ENCODE results near the gene KCNH5.
"Not testable (repeated sequence)": the region's sequence is repeated elsewhere in the genome, so short reads cannot be mapped to it uniquely, and the experiment has no call there.

The KCNH5 gene

DNA sequence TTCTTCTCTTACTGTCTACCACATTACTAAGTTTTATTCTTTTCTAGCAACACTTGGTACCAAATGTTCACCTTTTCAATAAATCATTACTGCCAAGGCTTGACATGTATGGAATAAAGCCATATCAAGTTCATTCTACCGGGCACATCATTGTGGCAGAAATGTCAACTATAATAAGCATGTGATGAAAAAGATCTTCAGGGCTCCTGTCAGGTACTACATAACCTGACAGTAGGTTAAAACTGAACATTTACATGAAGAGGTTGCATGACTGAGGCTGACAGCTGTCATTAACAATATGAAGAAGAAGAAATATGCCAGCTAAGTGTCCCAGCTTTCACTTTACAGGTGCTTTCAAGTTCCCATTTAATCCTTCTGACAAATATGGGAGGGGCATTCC lies 178.9 kb downstream of the KCNH5 start:
- TF ChIP-seq ZFX (IDR thresholded peaks at IDR 0.05), result no peak
- TF ChIP-seq, protein P1, sequence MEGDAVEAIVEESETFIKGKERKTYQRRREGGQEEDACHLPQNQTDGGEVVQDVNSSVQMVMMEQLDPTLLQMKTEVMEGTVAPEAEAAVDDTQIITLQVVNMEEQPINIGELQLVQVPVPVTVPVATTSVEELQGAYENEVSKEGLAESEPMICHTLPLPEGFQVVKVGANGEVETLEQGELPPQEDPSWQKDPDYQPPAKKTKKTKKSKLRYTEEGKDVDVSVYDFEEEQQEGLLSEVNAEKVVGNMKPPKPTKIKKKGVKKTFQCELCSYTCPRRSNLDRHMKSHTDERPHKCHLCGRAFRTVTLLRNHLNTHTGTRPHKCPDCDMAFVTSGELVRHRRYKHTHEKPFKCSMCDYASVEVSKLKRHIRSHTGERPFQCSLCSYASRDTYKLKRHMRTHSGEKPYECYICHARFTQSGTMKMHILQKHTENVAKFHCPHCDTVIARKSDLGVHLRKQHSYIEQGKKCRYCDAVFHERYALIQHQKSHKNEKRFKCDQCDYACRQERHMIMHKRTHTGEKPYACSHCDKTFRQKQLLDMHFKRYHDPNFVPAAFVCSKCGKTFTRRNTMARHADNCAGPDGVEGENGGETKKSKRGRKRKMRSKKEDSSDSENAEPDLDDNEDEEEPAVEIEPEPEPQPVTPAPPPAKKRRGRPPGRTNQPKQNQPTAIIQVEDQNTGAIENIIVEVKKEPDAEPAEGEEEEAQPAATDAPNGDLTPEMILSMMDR (conservative IDR thresholded peaks at IDR 0.05), result no peak
- H3K27ac ChIP-seq, result no peak overlapping the region

GRCh38 chr14:62864588-62864987 lies 180.7 kb downstream of the KCNH5 start:
- TF ChIP-seq ZFX (IDR thresholded peaks at IDR 0.05), result no peak
- TF ChIP-seq, protein P1 (conservative IDR thresholded peaks at IDR 0.05), result no peak
- no peak overlapping the region for H3K27ac ChIP-seq

- not testable (repeated sequence) for H3K27ac ChIP-seq
These were observed 187.2 kb downstream of the KCNH5 start for GRCh38 chr14:62858011-62858410.

GRCh38 chr14:62854951-62855350 lies 190.3 kb downstream of the KCNH5 start:
- TF ChIP-seq, protein P1 (conservative IDR thresholded peaks at IDR 0.05), result no peak
- TF ChIP-seq ZFX (IDR thresholded peaks at IDR 0.05), result no peak
- H3K27ac ChIP-seq, result no peak overlapping the region

- no peak overlapping the region for H3K27ac ChIP-seq
- TF ChIP-seq, protein P1 (conservative IDR thresholded peaks at IDR 0.05), result no peak
- TF ChIP-seq ZFX (IDR thresholded peaks at IDR 0.05), result no peak
These were observed 198.1 kb downstream of the KCNH5 start for GRCh38 chr14:62847168-62847567.

- no peak for TF ChIP-seq ZFX (IDR thresholded peaks at IDR 0.05)
- TF ChIP-seq, protein P1 (conservative IDR thresholded peaks at IDR 0.05), result no peak
These were observed 200.7 kb downstream of the KCNH5 start for GRCh38 chr14:62844546-62844945.

GRCh38 chr14:62824086-62824485 lies 221.2 kb downstream of the KCNH5 start:
- TF ChIP-seq, protein P1 (conservative IDR thresholded peaks at IDR 0.05), result no peak
- no peak overlapping the region for H3K27ac ChIP-seq

More at GRCh38 chr14:62844546-62844945, 200.7 kb downstream of the KCNH5 start:
- H3K27ac ChIP-seq, result no peak overlapping the region

GRCh38 chr14:62819931-62820330 lies 225.3 kb downstream of the KCNH5 start:
- TF ChIP-seq ZFX (IDR thresholded peaks at IDR 0.05), result no peak
- TF ChIP-seq, protein P1 (conservative IDR thresholded peaks at IDR 0.05), result no peak
- H3K27ac ChIP-seq, result no peak overlapping the region

Data from C4-2B (cell line).